GM10266 (cell line): ENCODE data around the gene DNAH17.

ENCODE experiments used
- DNase-seq: peaks from one replicate; pipeline ENCODE4 v3.0.0; 2012; ENCODE audit errors: extremely low spot score
- TF ChIP-seq, protein P1 (sequence below): IDR thresholded peaks from 2 replicates; pipeline ENCODE4 v1.5.1; 2012; ENCODE audit warnings: mild to moderate bottlenecking, low read depth; ENCODE audit not compliant: control insufficient read depth, insufficient read depth; ENCODE audit errors: missing control alignments

Gene DNAH17

GRCh38 chr17:78523934-78524655 is 53.1 kb downstream of the DNAH17 start:
- TF ChIP-seq, protein P1, sequence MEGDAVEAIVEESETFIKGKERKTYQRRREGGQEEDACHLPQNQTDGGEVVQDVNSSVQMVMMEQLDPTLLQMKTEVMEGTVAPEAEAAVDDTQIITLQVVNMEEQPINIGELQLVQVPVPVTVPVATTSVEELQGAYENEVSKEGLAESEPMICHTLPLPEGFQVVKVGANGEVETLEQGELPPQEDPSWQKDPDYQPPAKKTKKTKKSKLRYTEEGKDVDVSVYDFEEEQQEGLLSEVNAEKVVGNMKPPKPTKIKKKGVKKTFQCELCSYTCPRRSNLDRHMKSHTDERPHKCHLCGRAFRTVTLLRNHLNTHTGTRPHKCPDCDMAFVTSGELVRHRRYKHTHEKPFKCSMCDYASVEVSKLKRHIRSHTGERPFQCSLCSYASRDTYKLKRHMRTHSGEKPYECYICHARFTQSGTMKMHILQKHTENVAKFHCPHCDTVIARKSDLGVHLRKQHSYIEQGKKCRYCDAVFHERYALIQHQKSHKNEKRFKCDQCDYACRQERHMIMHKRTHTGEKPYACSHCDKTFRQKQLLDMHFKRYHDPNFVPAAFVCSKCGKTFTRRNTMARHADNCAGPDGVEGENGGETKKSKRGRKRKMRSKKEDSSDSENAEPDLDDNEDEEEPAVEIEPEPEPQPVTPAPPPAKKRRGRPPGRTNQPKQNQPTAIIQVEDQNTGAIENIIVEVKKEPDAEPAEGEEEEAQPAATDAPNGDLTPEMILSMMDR = no peak
- no peak for DNase-seq

- DNase-seq = no peak
- TF ChIP-seq, protein P1 = no peak
Measured at GRCh38 chr17:78522031-78522809, 55.0 kb downstream of the DNAH17 start.

DNA sequence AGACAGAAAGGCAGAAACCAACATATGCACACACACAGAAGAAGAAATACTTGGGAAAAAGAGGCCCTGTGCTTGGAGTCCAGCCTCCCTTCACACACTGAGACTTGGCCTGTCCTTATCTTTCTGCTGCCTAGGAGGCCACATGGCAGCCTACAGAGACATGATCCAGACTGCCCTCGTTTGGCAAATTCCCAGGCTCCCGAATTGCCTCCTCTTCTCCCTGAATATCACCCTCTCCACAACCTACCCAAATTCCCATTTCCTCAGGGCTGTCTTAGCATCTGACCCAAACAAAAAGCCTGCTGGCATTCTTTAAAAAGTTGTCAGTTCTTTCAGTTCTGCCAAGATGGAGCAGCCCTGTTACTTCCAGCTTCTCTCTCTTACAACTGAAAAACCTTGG is 59.8 kb downstream of the DNAH17 start:
- no peak for DNase-seq
- TF ChIP-seq, protein P1 = no peak

GRCh38 chr17:78515480-78515879 is 61.7 kb downstream of the DNAH17 start:
- DNase-seq = no peak
- TF ChIP-seq, protein P1 = no peak

GRCh38 chr17:78514521-78514920 is 62.7 kb downstream of the DNAH17 start:
- TF ChIP-seq, protein P1 = no peak
- DNase-seq = no peak

DNA sequence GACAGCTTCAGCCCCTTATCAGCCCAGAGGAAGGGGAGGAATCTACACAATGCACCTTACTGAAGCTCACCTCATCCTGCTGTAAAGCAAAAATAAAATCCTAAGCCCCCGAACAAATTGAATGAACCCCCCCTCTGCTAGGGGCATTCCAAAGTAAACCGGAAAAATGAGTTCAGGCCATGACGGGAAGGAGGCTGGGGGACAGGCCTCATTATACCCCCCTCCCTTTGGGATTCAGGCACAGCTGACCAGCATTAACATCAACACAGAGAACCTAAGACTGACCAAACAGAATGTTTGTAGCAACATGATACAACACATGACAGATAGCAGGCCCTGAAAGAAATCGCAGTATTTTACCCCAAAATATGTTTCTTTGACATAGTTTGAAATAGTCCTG is 64.2 kb downstream of the DNAH17 start:
- TF ChIP-seq, protein P1 = no peak
- no peak for DNase-seq

- TF ChIP-seq, protein P1 = no peak
- no peak for DNase-seq
Measured at GRCh38 chr17:78510141-78511075, 66.8 kb downstream of the DNAH17 start.
